Mammary epithelial cell (primary cell): ENCODE measurements around the gene CHTF18.

Experiments
- EZH2 ChIP-seq: IDR thresholded peaks from 2 replicates; pipeline ENCODE4 v1.6.1; 2012; ENCODE audit warnings: low read length, inconsistent platforms, borderline replicate concordance
- TF ChIP-seq, protein P1 (sequence below), 2 donors: IDR thresholded peaks in 1 of 2; conservative IDR thresholded peaks in 1 of 2; 2 replicates each; pipeline ENCODE4 v1.5.1; 2011 to 2012; ENCODE audit warnings: inconsistent platforms in 2 of 2, low read length in 2 of 2, mild to moderate bottlenecking in 2 of 2, control low read depth in 1 of 2, low read depth in 1 of 2; ENCODE audit not compliant: insufficient read depth in 1 of 2; ENCODE audit errors: extremely low read depth in 1 of 2

DNA sequence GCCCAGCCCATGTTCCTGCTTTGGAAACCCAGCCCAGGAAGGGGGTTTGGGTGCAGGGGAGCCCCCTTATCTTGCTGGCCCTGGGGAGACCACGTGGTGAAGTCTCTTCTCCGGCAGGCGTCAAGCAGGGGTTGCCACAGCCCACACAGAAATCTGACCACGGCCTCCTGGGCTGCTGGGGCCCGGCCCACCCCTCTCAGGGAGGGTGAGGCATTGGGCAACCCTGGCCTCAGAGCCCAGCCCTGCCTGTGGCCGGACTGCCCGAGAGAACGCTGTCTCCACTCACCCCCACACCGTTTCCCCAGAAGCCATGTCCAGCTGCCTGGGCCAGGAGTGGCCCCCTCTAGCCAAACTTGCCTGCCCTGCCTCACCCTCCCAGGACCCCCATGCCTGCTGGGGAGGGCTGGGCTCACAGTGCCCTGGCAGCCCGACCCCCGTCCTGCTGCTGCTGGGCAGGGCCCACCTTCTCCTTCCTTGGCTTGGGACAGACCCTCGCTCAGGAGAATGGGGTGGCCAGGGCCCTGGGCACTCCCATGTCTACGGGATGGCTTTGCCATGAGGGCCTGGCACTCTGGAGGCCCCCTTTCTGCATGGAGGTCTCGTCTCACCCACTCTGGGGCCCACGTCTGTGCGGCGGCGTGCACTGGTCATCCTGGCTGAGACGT is 6.9 kb upstream of the CHTF18 start:
- no peak for TF ChIP-seq EZH2
- TF ChIP-seq, protein P1, sequence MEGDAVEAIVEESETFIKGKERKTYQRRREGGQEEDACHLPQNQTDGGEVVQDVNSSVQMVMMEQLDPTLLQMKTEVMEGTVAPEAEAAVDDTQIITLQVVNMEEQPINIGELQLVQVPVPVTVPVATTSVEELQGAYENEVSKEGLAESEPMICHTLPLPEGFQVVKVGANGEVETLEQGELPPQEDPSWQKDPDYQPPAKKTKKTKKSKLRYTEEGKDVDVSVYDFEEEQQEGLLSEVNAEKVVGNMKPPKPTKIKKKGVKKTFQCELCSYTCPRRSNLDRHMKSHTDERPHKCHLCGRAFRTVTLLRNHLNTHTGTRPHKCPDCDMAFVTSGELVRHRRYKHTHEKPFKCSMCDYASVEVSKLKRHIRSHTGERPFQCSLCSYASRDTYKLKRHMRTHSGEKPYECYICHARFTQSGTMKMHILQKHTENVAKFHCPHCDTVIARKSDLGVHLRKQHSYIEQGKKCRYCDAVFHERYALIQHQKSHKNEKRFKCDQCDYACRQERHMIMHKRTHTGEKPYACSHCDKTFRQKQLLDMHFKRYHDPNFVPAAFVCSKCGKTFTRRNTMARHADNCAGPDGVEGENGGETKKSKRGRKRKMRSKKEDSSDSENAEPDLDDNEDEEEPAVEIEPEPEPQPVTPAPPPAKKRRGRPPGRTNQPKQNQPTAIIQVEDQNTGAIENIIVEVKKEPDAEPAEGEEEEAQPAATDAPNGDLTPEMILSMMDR (conservative IDR thresholded peaks at IDR 0.05 in 1 of 2, IDR thresholded peaks at IDR 0.05 in 1 of 2; ENCODE audit: extremely low read depth in 1 of 2, insufficient read depth in 1 of 2, low read depth in 1 of 2, low read length in 2 of 2): no peak
